Neuronal stem cell (in vitro differentiated cells): ENCODE measurements around the gene CAPZA1.

ENCODE experiments used
- DNase-seq: peaks from one replicate; pipeline ENCODE4 v3.0.0-alpha.2; 2013; ENCODE audit warnings: low spot score
- H2AFZ ChIP-seq: one replicate; pipeline ENCODE4 v1.6.1; 2013; ENCODE audit warnings: mild to moderate bottlenecking, low read length, inconsistent platforms
- H2AK5ac ChIP-seq: 2 replicates; pipeline ENCODE4 v1.6.1; 2013; ENCODE audit warnings: low read depth, mild to moderate bottlenecking, inconsistent platforms, low read length, moderate library complexity, mixed read lengths
- H2BK120ac ChIP-seq: 2 replicates; pipeline ENCODE4 v1.6.1; 2013; ENCODE audit warnings: low read depth, mild to moderate bottlenecking, inconsistent platforms, low read length, moderate library complexity, mixed read lengths
- H2BK12ac ChIP-seq: one replicate; pipeline ENCODE4 v1.6.1; 2013; ENCODE audit warnings: low read length, inconsistent platforms
- H2BK15ac ChIP-seq: 2 replicates; pipeline ENCODE4 v1.6.1; 2013; ENCODE audit warnings: mild to moderate bottlenecking, low read length, inconsistent platforms, mixed read lengths
- H2BK5ac ChIP-seq: one replicate; pipeline ENCODE4 v1.6.1; 2013; ENCODE audit warnings: inconsistent platforms, mild to moderate bottlenecking, low read length, moderate library complexity
- H3K14ac ChIP-seq: one replicate; pipeline ENCODE4 v1.6.1; 2013; ENCODE audit warnings: low read length, inconsistent platforms
- H3K18ac ChIP-seq: 2 replicates; pipeline ENCODE4 v1.6.1; 2013; ENCODE audit warnings: low read length, inconsistent platforms
- H3K23ac ChIP-seq: 2 replicates; pipeline ENCODE4 v1.6.1; 2013; ENCODE audit warnings: low read depth, mild to moderate bottlenecking, mixed read lengths, low read length, inconsistent platforms; ENCODE audit not compliant: poor library complexity
- H3K27ac ChIP-seq: replicated peaks from 3 replicates; pipeline ENCODE4 v1.5.1; 2013; ENCODE audit warnings: low read length, inconsistent platforms
- H3K27me3 ChIP-seq, 3 experiments: 2 replicates each; pipeline ENCODE4 v1.6.1; 2013; ENCODE audit warnings: low read length in 3 of 3, mild to moderate bottlenecking in 2 of 3, inconsistent platforms in 1 of 3, low read depth in 1 of 3, mixed read lengths in 1 of 3, moderate library complexity in 1 of 3; ENCODE audit not compliant: control insufficient read depth in 3 of 3, insufficient read depth in 3 of 3
- H3K36me3 ChIP-seq, 2 donors: replicated peaks in 1 of 2; 2 replicates each; pipeline ENCODE4 v1.6.1; 2013; ENCODE audit warnings: low read length in 2 of 2; ENCODE audit not compliant: control insufficient read depth in 2 of 2, insufficient read depth in 2 of 2
- H3K4ac ChIP-seq: 2 replicates; pipeline ENCODE4 v1.6.1; 2013; ENCODE audit warnings: inconsistent platforms, mild to moderate bottlenecking, low read length, moderate library complexity
- H3K4me1 ChIP-seq, 2 donors: 1 replicate in 1 of 2; 2 replicates in 1 of 2; pipeline ENCODE4 v1.6.1; 2013; ENCODE audit warnings: low read length in 2 of 2, low read depth in 1 of 2; ENCODE audit not compliant: control insufficient read depth in 2 of 2, insufficient read depth in 1 of 2
- H3K4me2 ChIP-seq: one replicate; pipeline ENCODE4 v1.6.1; 2013; ENCODE audit warnings: mild to moderate bottlenecking, low read length, inconsistent platforms; ENCODE audit not compliant: insufficient read depth, poor library complexity, severe bottlenecking
- H3K4me3 ChIP-seq, 2 donors: 2 replicates each; pipeline ENCODE4 v1.5.1; 2013; ENCODE audit warnings: low read length in 2 of 2, mild to moderate bottlenecking in 2 of 2, inconsistent platforms in 1 of 2, moderate library complexity in 1 of 2
- H3K79me1 ChIP-seq: one replicate; pipeline ENCODE4 v1.6.1; 2013; ENCODE audit warnings: low read depth, mild to moderate bottlenecking, inconsistent platforms, low read length, moderate library complexity
- H3K9ac ChIP-seq: one replicate; pipeline ENCODE4 v1.6.1; 2013; ENCODE audit warnings: mild to moderate bottlenecking, low read depth, low read length, inconsistent platforms; ENCODE audit not compliant: poor library complexity
- H3K9me3 ChIP-seq, 2 donors: replicated peaks in 1 of 2; 2 replicates each; pipeline versions ENCODE3 to v1.6.1; 2013; ENCODE audit warnings: low read length in 2 of 2, mild to moderate bottlenecking in 2 of 2, inconsistent platforms in 1 of 2, low read depth in 1 of 2, mixed read lengths in 1 of 2, moderate library complexity in 1 of 2; ENCODE audit not compliant: control insufficient read depth in 2 of 2, insufficient read depth in 1 of 2
- H4K8ac ChIP-seq: one replicate; pipeline ENCODE4 v1.6.1; 2013; ENCODE audit warnings: low read depth, mild to moderate bottlenecking, inconsistent platforms, low read length, moderate library complexity
- H4K91ac ChIP-seq: one replicate; pipeline ENCODE4 v1.6.1; 2013; ENCODE audit warnings: low read length, low read depth, mild to moderate bottlenecking, inconsistent platforms; ENCODE audit not compliant: poor library complexity
- WGBS, 2 donors: extraction: QIAGEN DNeasy Blood & Tissue Kit; methylation state at CpG; one replicate each; pipeline ENCODE4 v1.1.7; 2013; ENCODE audit warnings: missing lambda C conversion rate in 2 of 2, mixed read lengths in 1 of 2; ENCODE audit not compliant: insufficient read length in 2 of 2, insufficient replicate concordance in 1 of 2; ENCODE audit errors: extremely low coverage in 2 of 2; 5-methylcytosine and 5-hydroxymethylcytosine counted together

The CAPZA1 gene

GRCh38 chr1:112605633-112606327 lies 13.9 kb upstream of the CAPZA1 start:
- Histone ChIP-seq H3K9me3 (no peaks in the 10 kb centered on the region), H2BK15ac (no peak overlapping the region), H3K4me3 (no peak overlapping the region), H3K4ac (no peak overlapping the region), H3K27me3 (no peaks in the 10 kb centered on the region), H4K91ac (no peak overlapping the region), H3K4me1 (no peaks in the 10 kb centered on the region), H3K36me3 (peaks cover 16 to 83% of the 10 kb centered on the region in 2 donors), H2BK5ac (no peak overlapping the region), H3K27ac (no peak overlapping the region), H3K79me1 (no peaks in the 10 kb centered on the region), H2BK12ac (no peak overlapping the region), H3K4me2 (no peak overlapping the region), H3K9ac (no peak overlapping the region), H3K18ac (no peak overlapping the region), H3K23ac (no peak overlapping the region), H2AK5ac (no peak overlapping the region), H2BK120ac (no peak overlapping the region), H2AFZ (no peak overlapping the region), H4K8ac (no peak overlapping the region), H3K14ac (no peak overlapping the region)
- no CpG with 5 or more reads among the region's 4 CpGs for WGBS, 2 donors
- no peak for DNase-seq

GRCh38 chr1:112614460-112615065 lies 5.1 kb upstream of the CAPZA1 start:
- Histone ChIP-seq H4K8ac (no peak overlapping the region), H3K4me2 (no peak overlapping the region)
- no CpG with 5 or more reads among the region's 6 CpGs for whole genome bisulfite sequencing, 2 donors

GRCh38 chr1:112618114-112618720 lies 1.4 kb upstream of the CAPZA1 start:
- no peak for DNase-seq
- Histone ChIP-seq H3K4ac (no peak overlapping the region), H3K23ac (no peak overlapping the region), H2BK120ac (peak overlapping the region; percentile 42), H3K18ac (no peak overlapping the region), H3K9ac (no peak overlapping the region), H3K4me3 (peak overlapping the region; percentile 82 to 95), H3K4me2 (peak overlapping the region; percentile 79), H3K27ac (no peak overlapping the region), H3K79me1 (peaks cover 3% of the 10 kb centered on the region), H3K14ac (no peak overlapping the region), H3K27me3 (no peaks in the 10 kb centered on the region), H3K36me3 (peaks cover 1 to 32% of the 10 kb centered on the region in 2 donors), H3K9me3 (no peaks in the 10 kb centered on the region), H2AFZ (peak overlapping the region; percentile 91), H2AK5ac (no peak overlapping the region), H2BK15ac (no peak overlapping the region), H2BK5ac (no peak overlapping the region), H3K4me1 (peaks cover 2% of the 10 kb centered on the region in 2 donors), H4K8ac (no peak overlapping the region), H2BK12ac (no peak overlapping the region), H4K91ac (no peak overlapping the region)
- WGBS, 2 donors: no CpG with 5 or more reads among the region's 12 CpGs

More at GRCh38 chr1:112614460-112615065, 5.1 kb upstream of the CAPZA1 start:
- Histone ChIP-seq H2BK12ac (no peak overlapping the region), H3K9me3 (no peaks in the 10 kb centered on the region), H3K36me3 (peaks cover 13 to 67% of the 10 kb centered on the region in 2 donors), H3K23ac (no peak overlapping the region), H3K27ac (no peak overlapping the region), H2BK15ac (no peak overlapping the region), H3K4ac (no peak overlapping the region), H2AFZ (no peak overlapping the region), H4K91ac (no peak overlapping the region), H3K4me3 (no peak overlapping the region), H3K18ac (no peak overlapping the region), H3K79me1 (peaks cover 3% of the 10 kb centered on the region), H2BK120ac (no peak overlapping the region), H3K27me3 (no peaks in the 10 kb centered on the region), H2BK5ac (no peak overlapping the region), H2AK5ac (no peak overlapping the region), H3K14ac (no peak overlapping the region), H3K4me1 (peaks cover 2% of the 10 kb centered on the region in 2 donors), H3K9ac (no peak overlapping the region)
- no peak for DNase-seq
